HL-60/S4 (cell line): ENCODE results near the gene GNB1.

Source experiments
- in situ Hi-C: fragments of 300-500 bp; cut with MboI; formaldehyde crosslinking; loops from 2 replicates; pipeline ENCODE4 v1.14.3; 2022; ENCODE audit warnings: low sequenced_read_pairs

The GNB1 gene

GRCh38 chr1:1832820-1833219, 58.1 kb downstream of the GNB1 start:
- in situ Hi-C loops, result no loop called here

- in situ Hi-C loops, result no loop called here
Observed at GRCh38 chr1:1832166-1832565, 58.7 kb downstream of the GNB1 start.

DNA sequence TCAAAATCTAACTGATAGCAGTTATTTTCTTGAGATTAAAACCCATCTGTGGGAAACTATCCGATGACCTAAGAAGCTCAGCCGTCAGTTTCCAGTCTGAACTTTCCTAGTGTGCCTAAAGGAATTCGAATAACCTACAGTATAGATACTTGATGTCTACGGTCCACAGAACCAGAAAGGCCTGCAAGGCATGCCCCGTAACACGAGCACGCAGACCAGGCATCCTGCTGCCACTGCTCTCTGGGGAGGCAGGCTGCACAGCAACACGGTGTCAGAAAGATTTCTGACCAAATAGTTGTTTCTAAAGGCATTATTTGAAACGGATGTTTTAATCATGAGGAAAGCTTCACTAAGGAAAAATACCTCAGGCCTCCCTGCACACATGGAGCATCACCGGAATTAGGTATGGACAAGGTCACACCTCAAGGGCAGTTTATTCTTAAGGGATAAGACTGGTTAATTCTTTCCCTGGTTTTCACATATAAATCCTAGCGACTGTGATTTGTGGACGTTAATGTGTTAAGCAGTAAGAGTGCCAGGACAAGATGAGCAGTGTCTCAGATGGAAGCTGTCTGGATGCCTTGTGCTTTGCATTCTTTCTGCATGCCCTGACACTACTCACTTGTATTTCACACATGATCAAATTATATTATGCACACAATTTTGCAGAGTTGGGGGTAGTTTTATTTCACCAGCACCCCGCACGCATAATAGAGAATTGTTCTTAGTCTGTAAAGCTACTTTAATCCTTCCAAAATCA, 63.6 kb downstream of the GNB1 start:
- in situ Hi-C loops, result no loop called here

GRCh38 chr1:1826356-1827088, 64.4 kb downstream of the GNB1 start:
- in situ Hi-C loops, result no loop called here

DNA sequence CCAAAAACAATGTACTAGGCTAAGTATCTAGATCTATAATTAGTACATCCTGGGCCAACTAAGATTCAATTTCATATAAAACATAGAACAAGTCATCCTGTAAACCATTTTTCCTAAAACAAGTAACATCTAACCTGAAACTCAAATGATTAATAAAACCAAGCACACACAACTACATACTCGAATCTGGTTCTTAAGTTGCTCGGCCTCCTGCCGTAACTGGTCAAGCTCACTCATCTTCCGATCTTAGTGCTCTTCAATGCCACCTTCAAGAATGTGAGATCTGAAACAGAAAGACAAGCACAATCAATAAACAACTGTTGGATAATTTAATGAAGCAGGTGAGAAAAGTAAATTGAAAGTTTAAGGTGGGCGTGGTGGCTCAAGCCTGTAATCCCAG, 65.7 kb downstream of the GNB1 start:
- in situ Hi-C loops, result no loop called here

GRCh38 chr1:1819762-1820161, 71.1 kb downstream of the GNB1 start:
- in situ Hi-C loops, result no loop called here

- in situ Hi-C loops, result no loop called here
Observed at GRCh38 chr1:1817221-1817620, 73.7 kb downstream of the GNB1 start.

DNA sequence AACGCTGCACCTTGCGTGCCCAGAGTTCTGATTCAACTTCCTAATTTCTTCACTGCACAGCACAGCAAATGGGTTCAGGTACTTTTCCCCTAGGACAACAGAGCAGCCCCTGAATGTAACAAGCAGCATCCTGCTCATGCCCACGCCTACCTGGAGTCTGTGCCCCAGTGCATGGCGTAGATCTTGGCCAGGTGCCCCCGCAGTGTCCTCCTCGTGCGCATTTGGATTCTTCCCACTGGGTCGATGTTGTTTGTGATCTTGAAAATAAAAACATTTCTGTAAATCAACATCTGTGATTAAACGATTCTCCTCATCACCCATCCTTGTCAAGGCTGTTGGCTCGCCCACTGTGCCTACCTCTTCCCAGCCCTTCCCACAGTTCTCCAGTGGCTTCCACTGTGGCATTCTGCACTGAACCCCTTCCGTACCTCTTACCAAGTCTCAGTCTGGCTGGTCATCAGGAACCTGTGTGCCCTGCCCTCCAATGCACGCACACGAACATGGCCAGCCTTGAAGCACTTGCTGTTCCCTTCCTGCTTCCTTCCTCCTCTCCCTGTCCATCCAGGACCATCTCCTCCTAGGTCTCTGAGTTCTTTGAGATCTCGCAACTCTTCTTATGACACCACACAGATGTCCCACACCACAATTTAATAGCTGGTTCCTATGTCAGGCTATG, 75.1 kb downstream of the GNB1 start:
- in situ Hi-C loops, result no loop called here

DNA sequence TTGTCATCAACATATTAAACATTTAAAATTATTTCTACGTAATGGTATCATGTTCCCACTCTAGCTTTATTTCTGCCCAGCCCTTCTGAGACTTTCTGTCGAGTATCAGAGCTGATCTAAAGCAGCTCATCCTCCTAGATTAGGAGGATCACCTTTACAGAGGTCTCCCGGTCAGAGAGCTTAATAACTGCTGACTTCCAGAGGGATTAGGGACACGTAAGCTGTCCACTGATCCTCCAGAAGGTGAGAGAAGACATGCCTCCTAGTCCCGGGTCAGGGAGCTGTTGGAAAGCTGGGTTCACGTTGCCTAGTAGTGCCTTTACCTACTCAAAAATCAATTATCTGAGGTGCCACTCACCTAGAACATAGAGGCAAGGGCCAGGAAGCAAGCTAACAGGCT, 81.4 kb downstream of the GNB1 start:
- in situ Hi-C loops, result no loop called here

DNA sequence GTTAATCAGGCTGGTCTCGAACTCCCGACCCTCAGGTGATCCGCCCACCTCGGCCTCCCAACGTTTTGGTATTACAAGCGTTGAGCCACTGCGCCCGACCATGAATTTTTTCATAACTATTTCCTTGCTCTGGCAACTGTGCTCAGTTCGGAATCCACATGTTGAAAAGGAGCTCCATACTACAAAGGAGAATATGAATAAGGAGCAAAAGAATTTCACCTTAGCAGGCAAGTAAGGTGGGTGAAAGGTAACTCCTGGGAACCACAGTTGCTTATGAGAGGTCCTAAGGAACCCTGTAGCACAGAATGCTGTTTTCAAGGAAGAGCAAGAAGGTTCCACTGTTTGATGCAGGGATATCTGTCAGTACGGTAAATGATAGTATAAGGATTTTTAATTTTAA, 82.7 kb downstream of the GNB1 start:
- in situ Hi-C loops, result no loop called here

GRCh38 chr1:1806890-1807289, 84.0 kb downstream of the GNB1 start:
- in situ Hi-C loops, result no loop called here

DNA sequence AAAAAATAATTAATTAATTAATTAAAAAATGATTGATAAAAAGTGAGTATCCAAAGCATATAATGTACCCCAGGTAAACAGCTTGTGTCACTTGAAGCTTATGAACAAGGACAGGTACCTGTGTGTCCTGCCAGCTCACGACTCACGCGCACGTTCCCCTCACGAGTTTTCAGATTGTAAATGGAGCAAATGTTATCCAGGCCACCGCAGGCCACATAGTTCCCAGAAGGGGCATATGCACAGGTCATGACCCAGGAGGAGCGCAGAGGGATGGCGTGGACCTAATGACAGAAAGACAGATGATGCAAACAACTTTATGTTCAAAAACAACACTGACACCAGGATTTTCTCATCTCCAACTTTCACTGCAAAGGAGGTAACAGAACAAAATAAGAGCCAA, 86.6 kb downstream of the GNB1 start:
- in situ Hi-C loops, result no loop called here

- in situ Hi-C loops, result no loop called here
Observed at GRCh38 chr1:1802871-1803270, 88.0 kb downstream of the GNB1 start.

DNA sequence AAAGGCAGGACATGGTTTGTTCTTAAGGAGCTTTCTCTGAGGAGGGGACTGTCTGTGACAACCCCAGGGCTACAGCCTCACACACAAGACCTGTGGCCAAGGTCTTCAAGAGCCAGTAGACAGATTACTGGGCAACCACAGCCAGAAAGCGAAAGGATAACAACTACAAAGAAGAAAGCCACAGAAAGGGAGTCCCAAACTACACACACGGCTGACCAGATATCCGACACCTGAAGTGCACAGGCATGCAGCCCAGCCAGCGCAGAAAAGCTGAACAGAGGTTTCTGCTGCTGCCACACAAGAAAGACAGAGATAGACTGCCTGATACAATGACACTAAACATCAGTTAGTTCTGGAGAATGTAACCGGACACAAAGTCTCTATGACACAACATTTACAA, 91.2 kb downstream of the GNB1 start:
- in situ Hi-C loops, result no loop called here

GRCh38 chr1:1797731-1798341, 93.1 kb downstream of the GNB1 start:
- in situ Hi-C loops, result no loop called here

DNA sequence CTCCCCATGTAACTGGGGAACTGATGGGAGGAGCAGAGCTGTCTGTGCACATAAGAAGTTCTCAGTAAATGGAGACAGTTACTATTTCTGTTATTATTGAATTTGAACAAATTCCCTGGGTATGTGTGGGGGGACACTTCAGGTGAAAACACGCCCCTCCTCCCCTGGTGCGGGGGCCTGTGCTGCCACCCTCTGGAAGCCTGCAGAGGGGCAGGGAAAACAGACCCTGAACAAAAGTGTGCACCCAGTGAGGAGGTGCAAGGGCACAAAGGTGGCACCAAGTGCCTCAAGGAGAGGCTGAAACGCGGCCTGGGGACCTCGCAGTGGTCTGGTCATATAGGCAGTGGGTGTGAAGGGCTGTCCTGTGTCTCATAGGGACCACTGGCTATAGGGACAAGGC, 94.4 kb downstream of the GNB1 start:
- in situ Hi-C loops, result no loop called here

DNA sequence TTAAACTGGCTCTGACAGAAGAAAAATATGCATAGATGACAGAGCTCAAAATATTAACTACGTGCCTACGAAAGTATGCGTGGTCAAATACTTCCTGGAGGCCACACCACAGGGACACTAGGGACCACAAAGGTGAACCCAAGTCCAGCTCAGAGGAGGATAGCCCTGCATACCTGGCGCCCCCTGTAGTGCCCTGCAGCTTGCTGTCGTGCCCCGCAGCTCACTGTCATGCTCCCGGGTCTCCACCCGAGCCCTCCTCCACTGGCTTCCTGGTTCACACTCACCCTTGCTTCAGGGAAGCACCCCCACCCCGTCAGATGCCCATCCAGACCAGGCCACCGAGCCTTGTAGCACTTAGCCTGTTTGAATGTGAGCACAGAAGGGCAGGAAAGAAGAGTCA, 95.9 kb downstream of the GNB1 start:
- in situ Hi-C loops, result no loop called here

DNA sequence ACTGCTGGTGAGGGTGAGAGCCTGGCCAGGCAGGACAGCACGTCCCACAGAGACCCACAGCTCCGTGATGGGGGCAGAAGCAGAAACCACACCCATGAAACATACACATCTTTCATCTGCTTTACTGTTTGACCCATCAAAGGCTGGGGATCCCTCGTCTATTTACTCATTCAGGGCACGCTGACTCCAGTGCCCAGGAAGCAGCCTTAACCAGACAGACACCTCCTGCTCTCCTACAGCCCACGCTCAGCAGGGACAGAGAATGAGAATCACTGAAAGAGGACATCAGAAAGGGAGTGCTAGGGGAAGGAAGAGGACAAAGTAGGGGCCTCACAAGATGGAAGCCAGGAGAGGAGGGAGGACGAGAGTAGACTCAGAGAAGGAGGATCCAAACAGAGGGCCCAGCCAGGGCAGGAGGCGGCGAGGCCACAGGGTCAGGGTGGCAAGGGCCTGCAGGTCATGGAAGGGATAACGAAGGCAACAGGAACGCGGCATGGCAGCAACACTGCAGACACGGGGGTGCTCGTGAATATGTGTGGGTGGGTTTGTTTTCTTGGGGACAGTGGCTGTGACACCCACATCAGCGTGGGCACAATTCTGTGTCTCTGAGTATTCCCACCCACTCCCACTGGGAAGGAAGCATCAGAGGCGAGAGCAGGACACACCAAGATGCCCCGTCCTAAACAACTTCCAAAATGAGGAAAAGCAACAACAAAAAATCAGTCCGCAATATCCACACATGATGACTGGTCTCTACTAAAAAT, 97.2 kb downstream of the GNB1 start:
- in situ Hi-C loops, result no loop called here

DNA sequence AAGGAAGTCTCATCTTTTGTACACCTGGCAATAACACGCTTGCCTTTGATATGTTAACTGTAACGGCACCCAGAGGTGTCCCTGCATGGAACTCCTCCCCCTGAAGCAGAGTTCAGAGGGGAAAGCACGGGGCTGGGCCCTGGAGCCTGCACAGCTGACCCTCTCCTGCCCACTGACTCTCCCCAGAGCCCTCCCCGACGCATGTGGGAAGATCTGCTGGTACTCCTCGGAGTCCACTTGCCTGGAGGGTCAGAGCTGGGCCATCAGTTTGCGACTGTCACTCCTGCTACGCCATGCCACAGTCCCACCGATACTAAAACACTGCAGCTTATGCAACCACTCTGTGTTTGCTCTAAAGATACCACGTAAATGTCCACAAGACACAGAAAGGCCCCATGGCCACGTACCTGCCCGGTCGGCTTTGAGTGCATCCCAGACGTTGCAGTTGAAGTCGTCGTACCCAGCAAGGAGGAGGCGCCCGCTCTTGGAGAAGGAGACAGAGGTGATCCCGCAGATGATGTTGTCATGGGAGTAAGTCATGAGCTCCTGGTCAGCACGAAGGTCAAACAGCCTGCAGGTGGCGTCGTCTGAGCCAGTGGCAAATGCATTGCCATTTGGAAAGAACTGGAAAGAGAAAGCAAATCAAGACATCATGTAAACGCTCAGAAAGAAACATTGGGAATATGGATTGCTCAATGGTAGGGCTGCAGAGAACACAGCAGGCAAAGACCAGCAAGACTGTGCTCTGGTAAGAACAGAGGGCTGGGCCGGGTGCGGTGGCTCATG, 102.0 kb downstream of the GNB1 start:
- in situ Hi-C loops, result no loop called here

GRCh38 chr1:1788136-1788535, 102.8 kb downstream of the GNB1 start:
- in situ Hi-C loops, result no loop called here
